HepG2 (cell line): ENCODE results near the gene CLCN2. TPM values are rescaled to one million over a fixed set of nuclear protein-coding genes. Genes with fewer than 3 reads are reported as not detected.
A peak's percentile ranks its signal among the peaks of the same experiment; 100 is the strongest.

ENCODE experiments used
- KAT7 ChIP-seq: IDR thresholded peaks from 2 replicates; pipeline ENCODE4 v1.6.1; 2018; ENCODE audit warnings: borderline replicate concordance, missing compliant biosample characterization
- MLLT10 ChIP-seq: sonication (generic); formaldehyde crosslinking; IDR thresholded peaks from 2 replicates; pipeline ENCODE4 v1.4.0; 2020; ENCODE audit warnings: missing genetic modification reagents
- RXRA ChIP-seq: sonication (generic); formaldehyde crosslinking; IDR thresholded peaks from 2 replicates; pipeline ENCODE4 v1.5.1; 2020; ENCODE audit warnings: missing genetic modification reagents
- SAFB2 ChIP-seq: sonication (generic); formaldehyde crosslinking; IDR thresholded peaks from 2 replicates; pipeline ENCODE4 v1.5.1; 2020; ENCODE audit warnings: missing genetic modification reagents, low read depth, mild to moderate bottlenecking, borderline replicate concordance
- STAT5B ChIP-seq: sonication (generic); formaldehyde crosslinking; IDR thresholded peaks from 2 replicates; pipeline ENCODE4 v1.4.0; 2020; ENCODE audit warnings: missing genetic modification reagents
- TAF1 ChIP-seq: sonication (generic); formaldehyde crosslinking; IDR thresholded peaks from 2 replicates; pipeline ENCODE4 v1.4.0; 2020; ENCODE audit warnings: missing genetic modification reagents
- TAF15 ChIP-seq: fragments of 200-400 bp; formaldehyde crosslinking; IDR thresholded peaks from one replicate; pipeline ENCODE4 v1.6.1; 2018; ENCODE audit warnings: mild to moderate bottlenecking, low read depth, low read length; ENCODE audit not compliant: poor library complexity, severe bottlenecking
- TCF7L2 ChIP-seq: IDR thresholded peaks from 2 replicates; pipeline ENCODE4 v1.6.1; 2011; ENCODE audit warnings: mild to moderate bottlenecking, low read depth, low read length, moderate library complexity
- TMF1 ChIP-seq: sonication (generic); formaldehyde crosslinking; IDR thresholded peaks from 2 replicates; pipeline ENCODE4 v1.8.1; 2022; ENCODE audit warnings: low read depth, missing genetic modification reagents
- ZFP37 ChIP-seq: sonication (generic); formaldehyde crosslinking; IDR thresholded peaks from 2 replicates; pipeline ENCODE4 v1.4.0; 2020; ENCODE audit warnings: missing genetic modification reagents, borderline replicate concordance
- ZNF17 ChIP-seq: sonication (generic); formaldehyde crosslinking; IDR thresholded peaks from 2 replicates; pipeline ENCODE4 v1.5.0; 2020; ENCODE audit warnings: mild to moderate bottlenecking, missing genetic modification reagents
- ZNF251 ChIP-seq: sonication (generic); formaldehyde crosslinking; IDR thresholded peaks from 2 replicates; pipeline ENCODE4 v1.9.0; 2021; ENCODE audit warnings: mild to moderate bottlenecking, missing genetic modification reagents
- polyA plus RNA-seq, 8 experiments: library from polyadenylated mRNA; depleted of rRNA in 3 of 8; stranded (reverse) in 7 of 8; unstranded in 1 of 8; fragments of >200 nt; fragmentation: Illumina TruSeq in 4 of 8; extraction: Trizol in 4 of 8; gene quantifications; 2 replicates each; pipeline versions ENCODE4 v1.2.1 to v1.2.3, GENCODE V29; 2011 to 2016; ENCODE audit warnings: low read depth in 4 of 8, missing spikeins in 1 of 8, mixed read lengths in 1 of 8; ENCODE audit not compliant: insufficient read depth in 1 of 8
- total RNA-seq, 5 experiments: library from RNA; depleted of rRNA; stranded (reverse); fragments of >200 nt; fragmentation: Illumina TruSeq; extraction: Trizol; gene quantifications; 2 replicates each; pipeline ENCODE4 v1.2.3, GENCODE V29; 2016; ENCODE audit warnings: low read depth in 1 of 5
- TF ChIP-seq, protein P1 (sequence below): sonication (generic); formaldehyde crosslinking; IDR thresholded peaks from 2 replicates; pipeline ENCODE4 v1.4.0; 2020; ENCODE audit warnings: missing genetic modification reagents
- TF ChIP-seq, protein P2 (sequence below): sonication (generic); formaldehyde crosslinking; IDR thresholded peaks from 2 replicates; pipeline ENCODE4 v1.8.1; 2023; ENCODE audit warnings: mild to moderate bottlenecking, missing genetic modification reagents
- TF ChIP-seq, protein P3 (sequence below): sonication (generic); formaldehyde crosslinking; IDR thresholded peaks from 2 replicates; pipeline ENCODE4 v1.5.0; 2020; ENCODE audit warnings: mild to moderate bottlenecking, missing genetic modification reagents, borderline replicate concordance

The CLCN2 gene
- total and polyA plus RNA-seq, 2 of the 13 experiments (the other 11 are each of a cell fraction or from before 2014, with no cell fraction given): 11.4 to 13.5 TPM

DNA sequence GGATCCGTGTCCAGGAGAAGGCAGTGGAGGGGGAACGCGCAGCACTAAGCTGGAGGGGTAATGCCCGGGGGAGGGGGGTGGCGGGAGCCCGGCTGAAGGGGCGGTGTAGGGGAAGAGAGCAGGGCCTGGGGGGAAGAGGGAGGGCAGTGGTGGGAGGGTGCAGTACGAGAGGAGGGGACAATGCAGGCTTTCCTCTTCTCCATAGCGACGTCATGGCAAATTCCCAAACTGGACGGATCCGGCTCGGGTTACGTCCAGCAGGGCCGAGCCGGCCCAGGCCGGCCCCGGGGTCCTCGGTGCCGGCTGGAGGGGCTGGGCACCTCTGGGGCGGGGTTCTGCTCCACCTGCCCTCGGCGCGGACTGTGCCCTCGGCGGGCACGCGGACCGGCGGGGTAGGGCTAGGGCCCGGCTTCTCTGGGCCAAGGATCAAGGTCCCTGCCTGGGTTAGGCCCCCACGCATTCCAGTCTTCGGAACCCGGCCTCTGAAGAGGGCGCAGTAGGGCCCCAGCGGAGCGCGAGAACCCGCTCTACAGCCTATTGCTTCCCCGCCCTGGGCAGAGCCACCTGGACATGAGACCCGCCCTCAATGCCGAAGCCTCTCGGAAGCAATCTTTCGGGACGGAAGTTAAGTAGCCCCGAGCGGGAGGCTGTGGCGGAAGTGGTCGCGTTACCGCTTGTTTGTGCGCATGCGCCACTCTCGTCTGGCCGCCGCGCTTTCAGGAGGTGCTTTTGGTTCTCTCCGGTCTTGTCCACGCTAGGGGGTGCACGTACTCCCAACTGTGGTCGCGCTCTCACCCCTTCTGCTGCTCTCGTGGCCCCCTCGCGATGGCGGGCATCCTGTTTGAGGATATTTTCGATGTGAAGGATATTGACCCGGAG, 1.5 kb upstream of the CLCN2 start (continued):
- TF ChIP-seq, protein P1, sequence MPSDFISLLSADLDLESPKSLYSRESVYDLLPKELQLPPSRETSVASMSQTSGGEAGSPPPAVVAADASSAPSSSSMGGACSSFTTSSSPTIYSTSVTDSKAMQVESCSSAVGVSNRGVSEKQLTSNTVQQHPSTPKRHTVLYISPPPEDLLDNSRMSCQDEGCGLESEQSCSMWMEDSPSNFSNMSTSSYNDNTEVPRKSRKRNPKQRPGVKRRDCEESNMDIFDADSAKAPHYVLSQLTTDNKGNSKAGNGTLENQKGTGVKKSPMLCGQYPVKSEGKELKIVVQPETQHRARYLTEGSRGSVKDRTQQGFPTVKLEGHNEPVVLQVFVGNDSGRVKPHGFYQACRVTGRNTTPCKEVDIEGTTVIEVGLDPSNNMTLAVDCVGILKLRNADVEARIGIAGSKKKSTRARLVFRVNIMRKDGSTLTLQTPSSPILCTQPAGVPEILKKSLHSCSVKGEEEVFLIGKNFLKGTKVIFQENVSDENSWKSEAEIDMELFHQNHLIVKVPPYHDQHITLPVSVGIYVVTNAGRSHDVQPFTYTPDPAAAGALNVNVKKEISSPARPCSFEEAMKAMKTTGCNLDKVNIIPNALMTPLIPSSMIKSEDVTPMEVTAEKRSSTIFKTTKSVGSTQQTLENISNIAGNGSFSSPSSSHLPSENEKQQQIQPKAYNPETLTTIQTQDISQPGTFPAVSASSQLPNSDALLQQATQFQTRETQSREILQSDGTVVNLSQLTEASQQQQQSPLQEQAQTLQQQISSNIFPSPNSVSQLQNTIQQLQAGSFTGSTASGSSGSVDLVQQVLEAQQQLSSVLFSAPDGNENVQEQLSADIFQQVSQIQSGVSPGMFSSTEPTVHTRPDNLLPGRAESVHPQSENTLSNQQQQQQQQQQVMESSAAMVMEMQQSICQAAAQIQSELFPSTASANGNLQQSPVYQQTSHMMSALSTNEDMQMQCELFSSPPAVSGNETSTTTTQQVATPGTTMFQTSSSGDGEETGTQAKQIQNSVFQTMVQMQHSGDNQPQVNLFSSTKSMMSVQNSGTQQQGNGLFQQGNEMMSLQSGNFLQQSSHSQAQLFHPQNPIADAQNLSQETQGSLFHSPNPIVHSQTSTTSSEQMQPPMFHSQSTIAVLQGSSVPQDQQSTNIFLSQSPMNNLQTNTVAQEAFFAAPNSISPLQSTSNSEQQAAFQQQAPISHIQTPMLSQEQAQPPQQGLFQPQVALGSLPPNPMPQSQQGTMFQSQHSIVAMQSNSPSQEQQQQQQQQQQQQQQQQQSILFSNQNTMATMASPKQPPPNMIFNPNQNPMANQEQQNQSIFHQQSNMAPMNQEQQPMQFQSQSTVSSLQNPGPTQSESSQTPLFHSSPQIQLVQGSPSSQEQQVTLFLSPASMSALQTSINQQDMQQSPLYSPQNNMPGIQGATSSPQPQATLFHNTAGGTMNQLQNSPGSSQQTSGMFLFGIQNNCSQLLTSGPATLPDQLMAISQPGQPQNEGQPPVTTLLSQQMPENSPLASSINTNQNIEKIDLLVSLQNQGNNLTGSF (CRISPR knock-in tag): no peak; the same call in 1 of the 2 replicates
- no peak for TF ChIP-seq TCF7L2
- TF ChIP-seq KAT7 (CRISPR knock-in tag): peak; percentile 27; the same call in 1 of the 2 replicates
- TF ChIP-seq, protein P2, sequence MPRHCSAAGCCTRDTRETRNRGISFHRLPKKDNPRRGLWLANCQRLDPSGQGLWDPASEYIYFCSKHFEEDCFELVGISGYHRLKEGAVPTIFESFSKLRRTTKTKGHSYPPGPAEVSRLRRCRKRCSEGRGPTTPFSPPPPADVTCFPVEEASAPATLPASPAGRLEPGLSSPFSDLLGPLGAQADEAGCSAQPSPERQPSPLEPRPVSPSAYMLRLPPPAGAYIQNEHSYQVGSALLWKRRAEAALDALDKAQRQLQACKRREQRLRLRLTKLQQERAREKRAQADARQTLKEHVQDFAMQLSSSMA (CRISPR knock-in tag): peak; percentile 73; the same call in 1 of the 2 replicates
- TF ChIP-seq MLLT10 (CRISPR knock-in tag): no peak
- TF ChIP-seq ZNF17 (CRISPR knock-in tag): no peak
- no peak for TF ChIP-seq ZNF251
- no peak for TF ChIP-seq ZFP37 (CRISPR knock-in tag)
- TF ChIP-seq TAF1 (CRISPR knock-in tag): peak; percentile 81
- TF ChIP-seq STAT5B (CRISPR knock-in tag): no peak
- peak; percentile 92 for TF ChIP-seq RXRA (CRISPR knock-in tag)
- TF ChIP-seq TAF15: no peak
- TF ChIP-seq TMF1 (CRISPR knock-in tag): no peak; the same call in 1 of the 2 replicates
- TF ChIP-seq, protein P3, sequence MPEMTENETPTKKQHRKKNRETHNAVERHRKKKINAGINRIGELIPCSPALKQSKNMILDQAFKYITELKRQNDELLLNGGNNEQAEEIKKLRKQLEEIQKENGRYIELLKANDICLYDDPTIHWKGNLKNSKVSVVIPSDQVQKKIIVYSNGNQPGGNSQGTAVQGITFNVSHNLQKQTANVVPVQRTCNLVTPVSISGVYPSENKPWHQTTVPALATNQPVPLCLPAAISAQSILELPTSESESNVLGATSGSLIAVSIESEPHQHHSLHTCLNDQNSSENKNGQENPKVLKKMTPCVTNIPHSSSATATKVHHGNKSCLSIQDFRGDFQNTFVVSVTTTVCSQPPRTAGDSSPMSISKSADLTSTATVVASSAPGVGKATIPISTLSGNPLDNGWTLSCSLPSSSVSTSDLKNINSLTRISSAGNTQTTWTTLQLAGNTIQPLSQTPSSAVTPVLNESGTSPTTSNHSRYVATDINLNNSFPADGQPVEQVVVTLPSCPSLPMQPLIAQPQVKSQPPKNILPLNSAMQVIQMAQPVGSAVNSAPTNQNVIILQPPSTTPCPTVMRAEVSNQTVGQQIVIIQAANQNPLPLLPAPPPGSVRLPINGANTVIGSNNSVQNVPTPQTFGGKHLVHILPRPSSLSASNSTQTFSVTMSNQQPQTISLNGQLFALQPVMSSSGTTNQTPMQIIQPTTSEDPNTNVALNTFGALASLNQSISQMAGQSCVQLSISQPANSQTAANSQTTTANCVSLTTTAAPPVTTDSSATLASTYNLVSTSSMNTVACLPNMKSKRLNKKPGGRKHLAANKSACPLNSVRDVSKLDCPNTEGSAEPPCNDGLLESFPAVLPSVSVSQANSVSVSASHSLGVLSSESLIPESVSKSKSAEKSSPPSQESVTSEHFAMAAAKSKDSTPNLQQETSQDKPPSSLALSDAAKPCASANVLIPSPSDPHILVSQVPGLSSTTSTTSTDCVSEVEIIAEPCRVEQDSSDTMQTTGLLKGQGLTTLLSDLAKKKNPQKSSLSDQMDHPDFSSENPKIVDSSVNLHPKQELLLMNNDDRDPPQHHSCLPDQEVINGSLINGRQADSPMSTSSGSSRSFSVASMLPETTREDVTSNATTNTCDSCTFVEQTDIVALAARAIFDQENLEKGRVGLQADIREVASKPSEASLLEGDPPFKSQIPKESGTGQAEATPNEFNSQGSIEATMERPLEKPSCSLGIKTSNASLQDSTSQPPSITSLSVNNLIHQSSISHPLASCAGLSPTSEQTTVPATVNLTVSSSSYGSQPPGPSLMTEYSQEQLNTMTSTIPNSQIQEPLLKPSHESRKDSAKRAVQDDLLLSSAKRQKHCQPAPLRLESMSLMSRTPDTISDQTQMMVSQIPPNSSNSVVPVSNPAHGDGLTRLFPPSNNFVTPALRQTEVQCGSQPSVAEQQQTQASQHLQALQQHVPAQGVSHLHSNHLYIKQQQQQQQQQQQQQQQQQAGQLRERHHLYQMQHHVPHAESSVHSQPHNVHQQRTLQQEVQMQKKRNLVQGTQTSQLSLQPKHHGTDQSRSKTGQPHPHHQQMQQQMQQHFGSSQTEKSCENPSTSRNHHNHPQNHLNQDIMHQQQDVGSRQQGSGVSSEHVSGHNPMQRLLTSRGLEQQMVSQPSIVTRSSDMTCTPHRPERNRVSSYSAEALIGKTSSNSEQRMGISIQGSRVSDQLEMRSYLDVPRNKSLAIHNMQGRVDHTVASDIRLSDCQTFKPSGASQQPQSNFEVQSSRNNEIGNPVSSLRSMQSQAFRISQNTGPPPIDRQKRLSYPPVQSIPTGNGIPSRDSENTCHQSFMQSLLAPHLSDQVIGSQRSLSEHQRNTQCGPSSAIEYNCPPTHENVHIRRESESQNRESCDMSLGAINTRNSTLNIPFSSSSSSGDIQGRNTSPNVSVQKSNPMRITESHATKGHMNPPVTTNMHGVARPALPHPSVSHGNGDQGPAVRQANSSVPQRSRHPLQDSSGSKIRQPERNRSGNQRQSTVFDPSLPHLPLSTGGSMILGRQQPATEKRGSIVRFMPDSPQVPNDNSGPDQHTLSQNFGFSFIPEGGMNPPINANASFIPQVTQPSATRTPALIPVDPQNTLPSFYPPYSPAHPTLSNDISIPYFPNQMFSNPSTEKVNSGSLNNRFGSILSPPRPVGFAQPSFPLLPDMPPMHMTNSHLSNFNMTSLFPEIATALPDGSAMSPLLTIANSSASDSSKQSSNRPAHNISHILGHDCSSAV (CRISPR knock-in tag): no peak
- TF ChIP-seq SAFB2 (CRISPR knock-in tag): peak; percentile 64; the same call in 1 of the 2 replicates
